Renal cortex interstitium (tissue), 11 donors: ENCODE measurements around the gene IFT52. TPM values are rescaled to one million over a fixed set of nuclear protein-coding genes. Genes with fewer than 3 reads are reported as not detected.

Experiments
- DNase-seq, 11 donors: peaks; one replicate each; pipeline ENCODE4 v3.0.0-alpha.2; 2013; ENCODE audit warnings: low read depth in 9 of 11, low spot score in 4 of 11; ENCODE audit errors: extremely low read depth in 1 of 11
- polyA plus RNA-seq, 3 donors: library from polyadenylated mRNA; unstranded; fragments of 120-200 nt; gene quantifications; one replicate each; pipeline ENCODE4 v1.2.1, GENCODE V29; 2013; ENCODE audit not compliant: insufficient read length in 3 of 3

Gene IFT52
- polyA plus RNA-seq, 3 donors = 64.7 to 79.2 (median 72.4) TPM

- no peak for DNase-seq
Observed at GRCh38 chr20:43559147-43559987, 31.4 kb upstream of the IFT52 start.

- no peak for DNase-seq
Observed at GRCh38 chr20:43560974-43561373, 29.8 kb upstream of the IFT52 start.

- no peak for DNase-seq
Observed at GRCh38 chr20:43563429-43563828, 27.3 kb upstream of the IFT52 start.

GRCh38 chr20:43563991-43564390 is 26.7 kb upstream of the IFT52 start:
- DNase-seq = no peak

- no peak for DNase-seq
Observed at GRCh38 chr20:43564455-43564854, 26.3 kb upstream of the IFT52 start.

GRCh38 chr20:43564993-43565757 is 25.6 kb upstream of the IFT52 start:
- DNase-seq = no peak

- no peak for DNase-seq
Observed at GRCh38 chr20:43565758-43566104, 25.0 kb upstream of the IFT52 start.

- no peak for DNase-seq
Observed at GRCh38 chr20:43567477-43567876, 23.3 kb upstream of the IFT52 start.

GRCh38 chr20:43568706-43569105 is 22.0 kb upstream of the IFT52 start:
- no peak for DNase-seq

GRCh38 chr20:43569282-43569681 is 21.5 kb upstream of the IFT52 start:
- DNase-seq = no peak

GRCh38 chr20:43570496-43570895 is 20.2 kb upstream of the IFT52 start:
- no peak for DNase-seq

GRCh38 chr20:43571310-43571709 is 19.4 kb upstream of the IFT52 start:
- no peak for DNase-seq

- DNase-seq = no peak
Observed at GRCh38 chr20:43571771-43572170, 19.0 kb upstream of the IFT52 start.

GRCh38 chr20:43572891-43573290 is 17.8 kb upstream of the IFT52 start:
- no peak for DNase-seq

GRCh38 chr20:43576108-43576507 is 14.6 kb upstream of the IFT52 start:
- no peak for DNase-seq

GRCh38 chr20:43579861-43580793 is 10.6 kb upstream of the IFT52 start:
- DNase-seq = no peak

GRCh38 chr20:43583133-43583864 is 7.4 kb upstream of the IFT52 start:
- no peak for DNase-seq

- no peak for DNase-seq
Observed at GRCh38 chr20:43583982-43584432, 6.7 kb upstream of the IFT52 start.
